SU-DHL-6 (cell line): ENCODE data around the gene RNF113B.

ENCODE experiments used
- H2AFZ ChIP-seq: fragments of 200-600 bp; sonication (generic); 2 replicates; pipeline ENCODE4 v1.6.1; 2014; ENCODE audit warnings: low read depth, mild to moderate bottlenecking, moderate library complexity, mixed read lengths, antibody characterized with exemption, low read length; ENCODE audit not compliant: severe bottlenecking
- H3F3A ChIP-seq: fragments of 200-600 bp; shearing (Covaris generic); 2 replicates; pipeline ENCODE4 v1.6.0; 2016; ENCODE audit warnings: antibody characterized with exemption, mild to moderate bottlenecking; ENCODE audit not compliant: insufficient read depth
- H3K27ac ChIP-seq: fragments of 200-600 bp; sonication (generic); 2 replicates; pipeline ENCODE4 v1.5.1; 2016; ENCODE audit warnings: low read depth, mild to moderate bottlenecking, low read length, moderate library complexity, mixed read lengths
- H3K27me3 ChIP-seq: fragments of 200-600 bp; sonication (generic), shearing (Covaris generic); 2 replicates; pipeline ENCODE4 v1.6.0; 2014; ENCODE audit warnings: mild to moderate bottlenecking, low read length
- H3K36me3 ChIP-seq: fragments of 200-600 bp; sonication (generic); 2 replicates; pipeline ENCODE4 v1.6.1; 2014; ENCODE audit warnings: mild to moderate bottlenecking, low read length, mixed read lengths
- H3K4me2 ChIP-seq: fragments of 300-600, 200-600 bp; shearing (Covaris generic), sonication (generic); 2 replicates; pipeline ENCODE4 v1.6.0; 2014; ENCODE audit warnings: low read length, low read depth, mild to moderate bottlenecking; ENCODE audit not compliant: poor library complexity, severe bottlenecking
- H3K4me3 ChIP-seq: fragments of 200-600 bp; sonication (generic); 2 replicates; pipeline ENCODE4 v1.5.1; 2014; ENCODE audit warnings: antibody characterized with exemption, low read length, mild to moderate bottlenecking, mixed read lengths; ENCODE audit not compliant: insufficient read depth, poor library complexity, severe bottlenecking
- H3K79me2 ChIP-seq: fragments of 200-600 bp; sonication (generic); 2 replicates; pipeline ENCODE4 v1.6.1; 2014; ENCODE audit warnings: mild to moderate bottlenecking, low read length, moderate library complexity; ENCODE audit not compliant: insufficient read depth
- H3K9ac ChIP-seq: fragments of 200-600 bp; sonication (generic); 2 replicates; pipeline ENCODE4 v1.7.0; 2014; ENCODE audit warnings: mild to moderate bottlenecking, low read length
- H3K9me2 ChIP-seq: fragments of 200-600 bp; sonication (generic); replicated peaks from 2 replicates; pipeline ENCODE4 v1.6.1; 2014; ENCODE audit warnings: low read length; ENCODE audit not compliant: insufficient read depth
- H3K9me3 ChIP-seq: fragments of 200-600 bp; sonication (generic); 2 replicates; pipeline ENCODE4 v1.6.1; 2014; ENCODE audit warnings: low read length, mixed read lengths; ENCODE audit not compliant: insufficient read depth
- H4K20me1 ChIP-seq: fragments of 200-600 bp; sonication (generic); 2 replicates; pipeline ENCODE4 v1.6.1; 2014; ENCODE audit warnings: low read depth, mild to moderate bottlenecking, antibody characterized with exemption, low read length, moderate library complexity, mixed read lengths
- EZH2phosphoT487 ChIP-seq: fragments of 200-600 bp; sonication (generic), shearing (Covaris generic); conservative IDR thresholded peaks from 2 replicates; pipeline ENCODE4 v1.6.1; 2018; ENCODE audit warnings: mild to moderate bottlenecking, antibody characterized with exemption, low read length, moderate library complexity, mixed read lengths
- TF ChIP-seq, protein P1 (sequence below): fragments of 200-600 bp; sonication (generic); IDR thresholded peaks from one replicate; pipeline ENCODE4 v1.5.1; 2017; ENCODE audit warnings: antibody characterized with exemption, mild to moderate bottlenecking, low read length, moderate library complexity; ENCODE audit not compliant: insufficient read depth, poor library complexity, severe bottlenecking

The RNF113B gene

DNA sequence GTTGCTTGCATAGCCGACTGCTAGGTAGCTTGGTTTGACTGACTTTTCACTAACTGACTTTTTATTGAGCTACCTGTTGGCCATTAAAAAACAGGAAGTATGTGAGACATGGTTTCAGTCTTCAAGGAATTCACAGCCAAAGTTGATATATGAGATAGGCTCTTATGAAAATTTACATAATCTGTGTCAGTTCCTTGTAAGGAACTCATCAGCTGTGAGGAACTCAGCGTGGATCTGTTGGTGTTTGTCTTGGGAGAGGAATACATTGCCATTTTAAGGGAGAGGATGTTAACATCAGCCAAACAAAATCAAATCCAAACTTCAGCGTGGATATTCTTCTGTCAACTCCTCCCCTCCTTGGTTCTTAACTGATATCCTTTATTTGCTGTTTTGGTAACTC, 2.0 kb downstream of the RNF113B start:
- Histone ChIP-seq H3K9ac (no peak overlapping the region), H3K27ac (no peak overlapping the region), H3F3A (no peaks in the 10 kb centered on the region), H2AFZ (no peak overlapping the region), H3K9me2 (no peaks in the 10 kb centered on the region), H4K20me1 (no peaks in the 10 kb centered on the region), H3K4me3 (no peak overlapping the region), H3K9me3 (no peaks in the 10 kb centered on the region), H3K27me3 (no peaks in the 10 kb centered on the region), H3K4me2 (no peak overlapping the region), H3K36me3 (no peaks in the 10 kb centered on the region), H3K79me2 (no peaks in the 10 kb centered on the region)
- TF ChIP-seq, protein P1, sequence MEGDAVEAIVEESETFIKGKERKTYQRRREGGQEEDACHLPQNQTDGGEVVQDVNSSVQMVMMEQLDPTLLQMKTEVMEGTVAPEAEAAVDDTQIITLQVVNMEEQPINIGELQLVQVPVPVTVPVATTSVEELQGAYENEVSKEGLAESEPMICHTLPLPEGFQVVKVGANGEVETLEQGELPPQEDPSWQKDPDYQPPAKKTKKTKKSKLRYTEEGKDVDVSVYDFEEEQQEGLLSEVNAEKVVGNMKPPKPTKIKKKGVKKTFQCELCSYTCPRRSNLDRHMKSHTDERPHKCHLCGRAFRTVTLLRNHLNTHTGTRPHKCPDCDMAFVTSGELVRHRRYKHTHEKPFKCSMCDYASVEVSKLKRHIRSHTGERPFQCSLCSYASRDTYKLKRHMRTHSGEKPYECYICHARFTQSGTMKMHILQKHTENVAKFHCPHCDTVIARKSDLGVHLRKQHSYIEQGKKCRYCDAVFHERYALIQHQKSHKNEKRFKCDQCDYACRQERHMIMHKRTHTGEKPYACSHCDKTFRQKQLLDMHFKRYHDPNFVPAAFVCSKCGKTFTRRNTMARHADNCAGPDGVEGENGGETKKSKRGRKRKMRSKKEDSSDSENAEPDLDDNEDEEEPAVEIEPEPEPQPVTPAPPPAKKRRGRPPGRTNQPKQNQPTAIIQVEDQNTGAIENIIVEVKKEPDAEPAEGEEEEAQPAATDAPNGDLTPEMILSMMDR: no peak
- TF ChIP-seq EZH2phosphoT487: no peak

DNA sequence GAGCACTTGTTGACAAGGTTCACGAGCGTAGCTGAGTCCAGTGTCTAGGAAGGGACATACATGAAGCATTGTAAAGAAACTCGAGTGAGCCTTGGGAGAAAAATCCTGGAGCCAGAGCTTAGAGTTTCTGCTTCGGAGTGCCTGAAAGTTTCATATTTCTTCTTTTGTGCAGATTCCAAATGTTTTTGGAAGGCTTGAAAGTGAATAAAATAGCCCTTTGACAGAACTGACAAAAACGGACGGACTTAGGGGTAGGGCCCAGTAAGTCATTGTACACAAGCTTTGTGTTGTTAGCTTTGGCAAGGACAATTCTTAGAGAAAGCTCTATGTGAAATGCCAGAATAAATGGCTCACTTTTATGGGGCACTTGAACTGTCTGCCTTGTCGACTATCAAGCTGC, 2.8 kb downstream of the RNF113B start:
- Histone ChIP-seq H3K9me2 (no peaks in the 10 kb centered on the region), H3K27ac (no peak overlapping the region), H3K9me3 (no peaks in the 10 kb centered on the region), H3K4me2 (no peak overlapping the region), H3K4me3 (no peak overlapping the region), H3F3A (no peaks in the 10 kb centered on the region), H3K36me3 (no peaks in the 10 kb centered on the region), H3K9ac (no peak overlapping the region), H2AFZ (no peak overlapping the region), H3K79me2 (no peaks in the 10 kb centered on the region), H4K20me1 (no peaks in the 10 kb centered on the region), H3K27me3 (no peaks in the 10 kb centered on the region)
- TF ChIP-seq EZH2phosphoT487: no peak
- TF ChIP-seq, protein P1: no peak

DNA sequence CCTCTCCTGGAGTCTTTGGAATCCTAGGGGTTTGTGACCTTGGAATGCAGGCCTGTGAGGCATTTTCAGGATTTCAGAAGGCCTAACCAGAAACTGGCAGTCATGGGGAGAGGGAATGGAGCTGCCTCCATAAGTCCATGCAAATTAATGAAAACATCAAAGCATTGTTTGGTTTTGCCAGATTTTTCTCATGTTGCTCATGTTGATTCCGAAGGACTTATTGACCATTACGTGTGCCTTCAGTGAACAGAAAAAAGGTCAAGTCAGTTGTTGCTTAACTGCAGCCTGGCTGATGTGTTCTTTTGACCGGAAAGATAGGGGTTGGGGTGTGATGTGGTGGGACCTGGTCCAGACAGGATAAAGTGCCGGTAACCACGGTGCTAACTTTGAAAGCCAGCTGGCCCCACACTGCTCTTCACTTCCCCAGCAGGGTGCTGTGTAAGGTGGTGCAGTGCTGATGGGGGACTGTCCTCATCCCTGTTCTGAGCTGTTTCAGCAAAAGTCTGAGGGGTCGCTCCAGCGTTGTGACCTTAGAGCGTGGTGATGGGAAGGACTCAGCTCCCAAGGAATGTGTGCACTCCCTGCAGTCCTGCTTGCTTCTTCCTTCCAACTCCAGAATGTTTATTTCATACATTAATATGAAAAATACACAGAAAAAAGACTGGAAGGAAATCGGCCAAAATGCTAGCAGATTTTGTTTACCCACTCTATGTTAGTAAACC, 3.5 kb downstream of the RNF113B start:
- no peak overlapping the region for H2AFZ ChIP-seq
- no peaks in the 10 kb centered on the region for H3F3A ChIP-seq

More for the DNA sequence above, 3.5 kb downstream of the RNF113B start:
- no peaks in the 10 kb centered on the region; the same call in 1 of the 2 replicates for H3K27me3 ChIP-seq
- H3K4me2 ChIP-seq: no peak overlapping the region
- H3K9me3 ChIP-seq: no peaks in the 10 kb centered on the region
- H3K36me3 ChIP-seq: no peaks in the 10 kb centered on the region
- no peak overlapping the region for H3K27ac ChIP-seq
- H3K4me3 ChIP-seq: no peak overlapping the region
- no peaks in the 10 kb centered on the region for H4K20me1 ChIP-seq
- H3K79me2 ChIP-seq: no peaks in the 10 kb centered on the region
- TF ChIP-seq EZH2phosphoT487: no peak
- TF ChIP-seq, protein P1: no peak
- H3K9me2 ChIP-seq: no peaks in the 10 kb centered on the region
- no peak overlapping the region for H3K9ac ChIP-seq
